H1 (cell line): ENCODE data around the gene LEFTY1.

ENCODE experiments used
- ATF2 ChIP-seq: IDR thresholded peaks from 2 replicates; pipeline ENCODE4 v1.6.1; 2012; ENCODE audit warnings: low read length, inconsistent platforms
- CHD2 ChIP-seq: IDR thresholded peaks from 2 replicates; pipeline ENCODE4 v1.6.1; 2012; ENCODE audit warnings: low read length, improper control_type of control experiment
- EZH2 ChIP-seq: fragments of 200-600 bp; sonication (generic); IDR thresholded peaks from 2 replicates; pipeline ENCODE4 v1.7.1; 2012; ENCODE audit warnings: low read depth, mild to moderate bottlenecking, moderate library complexity, low read length, inconsistent platforms; ENCODE audit not compliant: severe bottlenecking
- POLR2AphosphoS5 ChIP-seq: IDR thresholded peaks from 2 replicates; pipeline ENCODE4 v1.6.1; 2011; ENCODE audit warnings: low read depth, low read length
- SRF ChIP-seq: IDR thresholded peaks from 2 replicates; pipeline ENCODE4 v1.6.1; 2011; ENCODE audit warnings: mild to moderate bottlenecking, low read depth, low read length, moderate library complexity
- TF ChIP-seq, protein P1 (sequence below), 3 experiments: IDR thresholded peaks; 1 replicate in 2 of 3; 2 replicates in 1 of 3; pipeline versions ENCODE4 v1.5.1 to v1.6.1; 2011; ENCODE audit warnings: low read length in 3 of 3, mild to moderate bottlenecking in 3 of 3, inconsistent platforms in 2 of 3, low read depth in 1 of 3, moderate library complexity in 1 of 3; ENCODE audit not compliant: insufficient read depth in 1 of 3; ENCODE audit errors: control extremely low read depth in 1 of 3

DNA sequence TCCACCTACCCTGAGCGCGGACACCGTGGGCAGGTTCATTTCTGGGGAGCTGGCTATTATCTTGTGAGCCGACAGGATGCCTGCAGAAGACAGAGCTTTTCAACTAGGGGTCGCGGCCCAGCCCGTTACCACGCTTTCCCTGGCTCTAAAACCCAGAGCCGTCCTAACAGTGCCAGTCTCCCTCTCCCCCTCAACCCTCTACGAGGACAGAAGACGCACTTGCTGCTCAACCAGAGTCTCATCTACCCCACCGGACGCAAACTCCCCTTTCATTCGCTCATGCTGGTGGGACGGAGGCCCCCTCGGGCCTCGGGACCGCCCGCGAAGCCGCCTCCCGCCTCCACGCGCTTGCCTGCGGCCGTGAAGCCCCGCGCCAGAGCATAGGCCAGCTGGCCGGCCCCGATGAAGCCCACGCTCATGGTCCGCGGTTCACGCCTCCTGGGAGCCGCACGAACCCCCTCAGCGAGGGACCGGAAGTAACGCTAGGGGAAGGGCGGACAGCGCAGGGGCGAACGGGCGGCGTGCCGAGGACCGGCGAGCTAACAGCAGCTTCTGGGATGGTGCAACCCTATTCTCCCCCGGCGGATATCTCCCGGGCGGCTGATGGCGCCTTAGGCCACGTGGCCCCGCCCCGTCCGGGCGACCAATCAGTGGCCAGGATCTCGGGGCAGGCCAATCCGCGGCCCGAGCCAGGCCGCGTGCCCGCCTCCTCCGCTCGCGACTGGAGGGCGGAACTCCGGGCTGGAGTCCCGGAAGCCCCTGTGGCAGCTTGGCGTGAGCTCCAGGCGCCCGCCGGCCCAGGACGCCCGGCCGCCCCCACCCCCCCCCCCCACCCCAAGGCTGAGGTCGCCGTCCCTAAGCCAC, 35.0 kb upstream of the LEFTY1 start, which contains the start of gene PYCR2:
- TF ChIP-seq ATF2 (no peak), SRF (no peak), EZH2 (no peak), CHD2 (peak; percentile 68; the same call in 1 of the 2 replicates), POLR2AphosphoS5 (peak; percentile 85)
- TF ChIP-seq, protein P1, sequence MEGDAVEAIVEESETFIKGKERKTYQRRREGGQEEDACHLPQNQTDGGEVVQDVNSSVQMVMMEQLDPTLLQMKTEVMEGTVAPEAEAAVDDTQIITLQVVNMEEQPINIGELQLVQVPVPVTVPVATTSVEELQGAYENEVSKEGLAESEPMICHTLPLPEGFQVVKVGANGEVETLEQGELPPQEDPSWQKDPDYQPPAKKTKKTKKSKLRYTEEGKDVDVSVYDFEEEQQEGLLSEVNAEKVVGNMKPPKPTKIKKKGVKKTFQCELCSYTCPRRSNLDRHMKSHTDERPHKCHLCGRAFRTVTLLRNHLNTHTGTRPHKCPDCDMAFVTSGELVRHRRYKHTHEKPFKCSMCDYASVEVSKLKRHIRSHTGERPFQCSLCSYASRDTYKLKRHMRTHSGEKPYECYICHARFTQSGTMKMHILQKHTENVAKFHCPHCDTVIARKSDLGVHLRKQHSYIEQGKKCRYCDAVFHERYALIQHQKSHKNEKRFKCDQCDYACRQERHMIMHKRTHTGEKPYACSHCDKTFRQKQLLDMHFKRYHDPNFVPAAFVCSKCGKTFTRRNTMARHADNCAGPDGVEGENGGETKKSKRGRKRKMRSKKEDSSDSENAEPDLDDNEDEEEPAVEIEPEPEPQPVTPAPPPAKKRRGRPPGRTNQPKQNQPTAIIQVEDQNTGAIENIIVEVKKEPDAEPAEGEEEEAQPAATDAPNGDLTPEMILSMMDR (IDR thresholded peaks at IDR 0.05; ENCODE audit: control extremely low read depth in 1 of 3, insufficient read depth in 1 of 3, low read depth in 1 of 3, low read length in 3 of 3) = peak in 1 of 3 experiments; percentile 7; a peak in 1 of 4 replicates
